Gastroesophageal sphincter (tissue), 4 donors: ENCODE results near the gene IMMT. TPM values are rescaled to one million over a fixed set of nuclear protein-coding genes. Genes with fewer than 3 reads are reported as not detected.

Experiments
- ATAC-seq: fragments of 150-250 bp; one replicate; pipeline ENCODE4 v1.9.1; 2016; ENCODE audit warnings: mild to moderate bottlenecking, moderate library complexity
- H3K27ac ChIP-seq, 4 donors: fragments of 200-600 bp; sonication (generic) in 3 of 4; 1 replicate in 3 of 4; 2 replicates in 1 of 4; pipeline ENCODE4 v1.5.1; 2016 to 2019
- H3K27me3 ChIP-seq: fragments of 200-600 bp; sonication (generic); one replicate; pipeline ENCODE4 v1.5.1; 2019
- H3K36me3 ChIP-seq, 2 donors: fragments of 200-600 bp; sonication (generic); one replicate each; pipeline ENCODE4 v1.5.1; 2019; ENCODE audit warnings: control low read depth in 1 of 2
- H3K4me1 ChIP-seq, 3 donors: fragments of 200-600 bp; sonication (generic); 1 replicate in 2 of 3; 2 replicates in 1 of 3; pipeline ENCODE4 v1.5.1; 2016 to 2019; ENCODE audit warnings: control low read depth in 2 of 3
- H3K4me3 ChIP-seq, 2 donors: fragments of 200-600 bp; sonication (generic); one replicate each; pipeline ENCODE4 v1.5.1; 2019; ENCODE audit warnings: mild to moderate bottlenecking in 1 of 2, moderate library complexity in 1 of 2
- H3K9me3 ChIP-seq, 3 donors: fragments of 200-600 bp; sonication (generic); one replicate each; pipeline ENCODE4 v1.5.1; 2017 to 2019; ENCODE audit warnings: control low read depth in 2 of 3
- CTCF ChIP-seq, 4 experiments: fragments of 200-600 bp in 2 of 4; fragments of 450-650 bp in 2 of 4; sonication (generic) in 1 of 4; IDR thresholded peaks; one replicate each; pipeline ENCODE4 v1.5.1; 2017 to 2019; ENCODE audit warnings: antibody characterized with exemption in 4 of 4, mild to moderate bottlenecking in 2 of 4, moderate library complexity in 2 of 4
- EP300 ChIP-seq: sonication (generic); formaldehyde crosslinking; IDR thresholded peaks from one replicate; pipeline ENCODE4 v1.6.1; 2017; ENCODE audit warnings: antibody characterized with exemption, mild to moderate bottlenecking
- POLR2A ChIP-seq, 2 donors: fragments of 450-650 bp; IDR thresholded peaks; one replicate each; pipeline ENCODE4 v1.6.1; 2017; ENCODE audit warnings: antibody characterized with exemption in 2 of 2, mild to moderate bottlenecking in 2 of 2, moderate library complexity in 1 of 2
- POLR2AphosphoS5 ChIP-seq: sonication (generic); formaldehyde crosslinking; IDR thresholded peaks from one replicate; pipeline ENCODE4 v1.6.1; 2017; ENCODE audit warnings: antibody characterized with exemption
- WGBS, 2 donors: methylation state at CpG; one replicate each; pipeline ENCODE4 v1.1.5; 2018; ENCODE audit warnings: low coverage in 1 of 2; 5-methylcytosine and 5-hydroxymethylcytosine counted together
- total RNA-seq, 4 donors: library from RNA; depleted of rRNA; stranded (reverse); fragments of >200 nt; gene quantifications; one replicate each; pipeline ENCODE4 v1.1.0, GENCODE V29; 2016

IMMT gene
- total RNA-seq, 4 donors from 2014 or later, result 57.3 to 72.3 (median 63.1) TPM

- ATAC-seq, result no peak
- no peak for TF ChIP-seq CTCF (IDR thresholded peaks at IDR 0.05)
- TF ChIP-seq POLR2AphosphoS5, result no peak
- TF ChIP-seq EP300, result no peak
- TF ChIP-seq POLR2A (IDR thresholded peaks at IDR 0.05), result no peak
- H3K36me3 ChIP-seq, result peaks cover 22 to 100% of the 10 kb centered on the region in 2 donors
- no peak overlapping the region for H3K4me3 ChIP-seq
- 85 to 92% methylated on average over 2 of the region's 2 CpGs for WGBS, 2 donors
- no peak overlapping the region for H3K27ac ChIP-seq
- H3K27me3 ChIP-seq, result no peaks in the 10 kb centered on the region
- no peaks in the 10 kb centered on the region for H3K4me1 ChIP-seq
- no peaks in the 10 kb centered on the region for H3K9me3 ChIP-seq
These were observed 59.1 kb downstream of the IMMT start for GRCh38 chr2:86136141-86136540.

GRCh38 chr2:86135653-86136052, 59.6 kb downstream of the IMMT start:
- no peaks in the 10 kb centered on the region for H3K4me1 ChIP-seq
- no peak for TF ChIP-seq CTCF (IDR thresholded peaks at IDR 0.05)
- TF ChIP-seq POLR2A (IDR thresholded peaks at IDR 0.05), result no peak
- no peak for TF ChIP-seq POLR2AphosphoS5
- no peak for TF ChIP-seq EP300
- no peaks in the 10 kb centered on the region for H3K9me3 ChIP-seq
- H3K36me3 ChIP-seq, result peaks cover 22 to 100% of the 10 kb centered on the region in 2 donors
- H3K27me3 ChIP-seq, result no peaks in the 10 kb centered on the region
- H3K27ac ChIP-seq, result no peak overlapping the region
- no peak for ATAC-seq
- H3K4me3 ChIP-seq, result no peak overlapping the region
- 71 to 80% methylated on average over 4 to 5 of the region's 5 CpGs for WGBS, 2 donors

GRCh38 chr2:86134709-86135108, 60.6 kb downstream of the IMMT start:
- no peak for ATAC-seq
- H3K4me3 ChIP-seq, result no peak overlapping the region
- no peaks in the 10 kb centered on the region for H3K27me3 ChIP-seq
- no peaks in the 10 kb centered on the region for H3K4me1 ChIP-seq
- TF ChIP-seq CTCF (IDR thresholded peaks at IDR 0.05) (no peak), POLR2A (IDR thresholded peaks at IDR 0.05) (no peak), POLR2AphosphoS5 (no peak), EP300 (no peak)
- no peak overlapping the region for H3K27ac ChIP-seq
- WGBS, 2 donors, result 88 to 90% methylated on average over 4 of the region's 4 CpGs
- H3K36me3 ChIP-seq, result peaks cover 22 to 100% of the 10 kb centered on the region in 2 donors
- H3K9me3 ChIP-seq, result no peaks in the 10 kb centered on the region

GRCh38 chr2:86124683-86125082, 70.6 kb downstream of the IMMT start:
- H3K4me3 ChIP-seq, result no peak overlapping the region
- no peak overlapping the region for H3K27ac ChIP-seq
- 67 to 71% methylated on average over 5 of the region's 5 CpGs for WGBS, 2 donors
- H3K9me3 ChIP-seq, result no peaks in the 10 kb centered on the region
- TF ChIP-seq POLR2A (IDR thresholded peaks at IDR 0.05), result no peak
- TF ChIP-seq EP300, result no peak
- no peak for TF ChIP-seq POLR2AphosphoS5
- no peak for TF ChIP-seq CTCF (IDR thresholded peaks at IDR 0.05)
- no peaks in the 10 kb centered on the region for H3K4me1 ChIP-seq
- H3K27me3 ChIP-seq, result no peaks in the 10 kb centered on the region
- peaks cover 15 to 100% of the 10 kb centered on the region in 2 donors for H3K36me3 ChIP-seq
- ATAC-seq, result no peak

- WGBS, 2 donors, result 80 to 82% methylated on average over 5 of the region's 5 CpGs
These were observed 71.8 kb downstream of the IMMT start for GRCh38 chr2:86123328-86123925.

More at GRCh38 chr2:86123328-86123925, 71.8 kb downstream of the IMMT start:
- TF ChIP-seq POLR2A (IDR thresholded peaks at IDR 0.05), result no peak
- TF ChIP-seq CTCF (IDR thresholded peaks at IDR 0.05), result no peak
- TF ChIP-seq POLR2AphosphoS5, result no peak
- no peak for TF ChIP-seq EP300
- no peak for ATAC-seq
- Histone ChIP-seq H3K4me1 (no peaks in the 10 kb centered on the region), H3K36me3 (peaks cover 20 to 100% of the 10 kb centered on the region in 2 donors), H3K27ac (no peak overlapping the region), H3K9me3 (no peaks in the 10 kb centered on the region), H3K27me3 (no peaks in the 10 kb centered on the region), H3K4me3 (no peak overlapping the region)
